Caco-2 (cell line): Measurements from ENCODE around the gene KNOP1. TPM values are rescaled to one million over a fixed set of nuclear protein-coding genes. Genes with fewer than 3 reads are reported as not detected.

ENCODE experiments used
- BruUV-seq: library from RNA; stranded (reverse); fragments of 400-500 nt; replicated peaks from 2 replicates; lab custom pipeline; 2021; lab: Mats Ljungman, UMichigan
- CTCF ChIA-PET: fragments of 300-600 bp; sonication (Branson Sonifier 250); formaldehyde crosslinking; loops from one replicate; lab custom pipeline; 2022; ENCODE audit warnings: antibody characterized with exemption; lab: Charles Lee
- POLR2A ChIA-PET: fragments of 300-600 bp; sonication (Branson Sonifier 250); formaldehyde crosslinking; loops from one replicate; lab custom pipeline; 2022; ENCODE audit warnings: antibody characterized with exemption; lab: Charles Lee
- DNase-seq, 2 experiments: peaks; one replicate each; pipeline versions ENCODE4 v3.0.0 to v3.0.0-alpha.2; 2020 to 2022
- H3K27me3 ChIP-seq: replicated peaks from 2 replicates; pipeline ENCODE4 v1.6.0; 2011; ENCODE audit warnings: low read length; ENCODE audit not compliant: control insufficient read depth, insufficient read depth
- H3K36me3 ChIP-seq: 2 replicates; pipeline ENCODE4 v1.5.1; 2011; ENCODE audit warnings: low read length; ENCODE audit not compliant: control insufficient read depth, insufficient read depth
- H3K4me1 ChIP-seq: fragments of 250-450 bp; sonication (Bioruptor Pico); 2 replicates; pipeline ENCODE4 v1.5.1; 2020; ENCODE audit warnings: mild to moderate bottlenecking
- H3K4me3 ChIP-seq: 2 replicates; pipeline ENCODE4 v1.5.1; 2011; ENCODE audit warnings: low read depth, mild to moderate bottlenecking, control low read depth, low read length
- H3K9me3 ChIP-seq: fragments of 250-450 bp; sonication (Bioruptor Pico); 2 replicates; pipeline ENCODE4 v1.5.1; 2020; ENCODE audit warnings: mild to moderate bottlenecking, moderate library complexity
- H3K27ac Mint-ChIP-seq: one replicate; pipeline ENCODE4 v1.8.0; 2022; ENCODE audit warnings: mixed read lengths; ENCODE audit not compliant: unreplicated experiment
- H3K27me3 Mint-ChIP-seq: one replicate; pipeline ENCODE4 v1.8.0; 2022; ENCODE audit warnings: mixed read lengths; ENCODE audit not compliant: insufficient read depth, unreplicated experiment
- H3K36me3 Mint-ChIP-seq: one replicate; pipeline ENCODE4 v1.8.0; 2022; ENCODE audit warnings: mild to moderate bottlenecking, mixed read lengths; ENCODE audit not compliant: insufficient read depth, unreplicated experiment
- H3K4me1 Mint-ChIP-seq: one replicate; pipeline ENCODE4 v1.8.0; 2022; ENCODE audit warnings: low read depth, mixed read lengths; ENCODE audit not compliant: unreplicated experiment
- H3K4me3 Mint-ChIP-seq: one replicate; pipeline ENCODE4 v1.8.0; 2022; ENCODE audit warnings: mild to moderate bottlenecking, moderate library complexity, mixed read lengths; ENCODE audit not compliant: unreplicated experiment
- H3K9me3 Mint-ChIP-seq: one replicate; pipeline ENCODE4 v1.8.0; 2022; ENCODE audit warnings: mixed read lengths; ENCODE audit not compliant: unreplicated experiment
- CTCF ChIP-seq, 2 experiments: fragments of 200-600 bp in 1 of 2; IDR thresholded peaks; 1 replicate in 1 of 2; 2 replicates in 1 of 2; pipeline versions ENCODE4 v1.5.1 to v1.8.0; 2011 to 2022; ENCODE audit warnings: antibody characterized with exemption in 1 of 2, control low read depth in 1 of 2, inconsistent platforms in 1 of 2, low read depth in 1 of 2, low read length in 1 of 2, mild to moderate bottlenecking in 1 of 2, moderate library complexity in 1 of 2; ENCODE audit not compliant: insufficient read depth in 1 of 2, severe bottlenecking in 1 of 2, unreplicated experiment in 1 of 2
- intact Hi-C: fragments of 100-400 bp; cut with micrococcal nuclease; formaldehyde crosslinking; loops from one replicate; pipeline ENCODE4 v1.10.0; 2022; ENCODE audit not compliant: unreplicated experiment
- total RNA-seq: library from RNA; stranded (reverse); gene quantifications from 2 replicates; pipeline ENCODE4 v1.2.3, GENCODE V29; 2022

Gene KNOP1
- total RNA-seq, 1 experiment from 2014 or later: 29.3 TPM

- CTCF ChIA-PET: no interaction called here
Observed at GRCh38 chr16:19766554-19766884, 48.5 kb upstream of the KNOP1 start.

DNA sequence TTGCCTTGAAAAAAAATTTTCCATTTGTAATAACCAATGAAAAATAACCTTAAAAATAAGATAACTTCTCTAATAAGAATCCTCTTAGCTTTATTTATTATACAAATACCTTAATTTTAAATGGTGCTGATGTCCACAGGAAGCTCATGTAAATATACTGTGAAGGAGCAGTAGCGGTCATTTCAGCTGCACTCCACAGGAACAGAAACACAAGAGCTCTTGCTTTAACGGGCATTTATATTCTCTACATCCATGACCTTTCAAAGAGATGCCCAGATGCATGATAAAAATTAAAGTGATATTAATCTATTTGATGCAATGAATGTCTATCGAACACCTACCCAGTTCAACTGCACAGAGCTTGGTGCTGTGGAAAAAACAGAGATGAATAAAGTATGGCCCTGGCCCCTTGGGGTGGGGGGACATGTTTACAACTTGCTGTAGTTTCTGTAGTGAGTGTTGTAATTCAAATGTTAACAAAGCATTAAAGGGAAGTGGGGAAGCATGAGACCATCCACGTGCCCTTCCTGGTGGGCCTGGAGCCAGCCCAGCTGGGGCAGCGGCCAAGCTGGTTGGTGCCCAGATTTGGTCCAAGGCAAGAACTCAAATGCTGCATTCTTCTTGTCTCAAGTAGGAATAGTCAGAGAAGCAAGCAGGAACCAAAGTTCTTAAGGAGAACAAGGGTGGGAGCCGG, 48.0 kb upstream of the KNOP1 start:
- peaks cover 16% of the 10 kb centered on the region for H3K9me3 Mint-ChIP-seq
- no peak for TF ChIP-seq CTCF (IDR thresholded peaks at IDR 0.05; ENCODE audit: insufficient read depth in 1 of 2, low read depth in 1 of 2, low read length in 1 of 2, severe bottlenecking in 1 of 2, unreplicated experiment in 1 of 2)
- ChIA-PET POLR2A (no interaction called here), CTCF (no interaction called here)
- no peaks in the 10 kb centered on the region for H3K27me3 ChIP-seq
- H3K9me3 ChIP-seq: no peaks in the 10 kb centered on the region
- no peaks in the 10 kb centered on the region for H3K4me1 Mint-ChIP-seq
- H3K4me3 ChIP-seq: no peak overlapping the region
- no peak for DNase-seq
- BruUV-seq: no TSS peak
- no peak overlapping the region for H3K27ac Mint-ChIP-seq
- H3K27me3 Mint-ChIP-seq: no peaks in the 10 kb centered on the region
- no peaks in the 10 kb centered on the region for H3K36me3 ChIP-seq
- no peaks in the 10 kb centered on the region for H3K36me3 Mint-ChIP-seq
- H3K4me3 Mint-ChIP-seq: no peak overlapping the region
- intact Hi-C loops: no loop called here
- no peaks in the 10 kb centered on the region for H3K4me1 ChIP-seq

More at GRCh38 chr16:19766554-19766884, 48.5 kb upstream of the KNOP1 start:
- H3K4me1 Mint-ChIP-seq: no peaks in the 10 kb centered on the region
- intact Hi-C loops: no loop called here
- no peaks in the 10 kb centered on the region for H3K36me3 ChIP-seq
- H3K27me3 Mint-ChIP-seq: no peaks in the 10 kb centered on the region
- no TSS peak for BruUV-seq
- H3K4me3 Mint-ChIP-seq: no peak overlapping the region
- H3K27ac Mint-ChIP-seq: no peak overlapping the region
- TF ChIP-seq CTCF (IDR thresholded peaks at IDR 0.05; ENCODE audit: insufficient read depth in 1 of 2, low read depth in 1 of 2, low read length in 1 of 2, severe bottlenecking in 1 of 2, unreplicated experiment in 1 of 2): no peak
- H3K9me3 Mint-ChIP-seq: peaks cover 16% of the 10 kb centered on the region
- no peaks in the 10 kb centered on the region for H3K9me3 ChIP-seq
- no peaks in the 10 kb centered on the region for H3K36me3 Mint-ChIP-seq
- H3K4me1 ChIP-seq: no peaks in the 10 kb centered on the region
- DNase-seq: no peak
- POLR2A ChIA-PET: no interaction called here
- H3K4me3 ChIP-seq: no peak overlapping the region
- no peaks in the 10 kb centered on the region for H3K27me3 ChIP-seq

GRCh38 chr16:19760356-19761060, 42.5 kb upstream of the KNOP1 start:
- Histone ChIP-seq H3K9me3 (no peaks in the 10 kb centered on the region), H3K36me3 (no peaks in the 10 kb centered on the region), H3K4me1 (no peaks in the 10 kb centered on the region; the same call in 1 of the 2 replicates), H3K27me3 (no peaks in the 10 kb centered on the region), H3K4me3 (no peak overlapping the region)
- CTCF ChIA-PET: no interaction called here
- H3K27ac Mint-ChIP-seq: no peak overlapping the region
- no peaks in the 10 kb centered on the region for H3K27me3 Mint-ChIP-seq
- BruUV-seq: no TSS peak
- intact Hi-C loops: no loop called here
- H3K4me1 Mint-ChIP-seq: peaks cover 2% of the 10 kb centered on the region
- no peaks in the 10 kb centered on the region for H3K9me3 Mint-ChIP-seq
- DNase-seq: no peak
- POLR2A ChIA-PET: no interaction called here
- H3K4me3 Mint-ChIP-seq: no peak overlapping the region
- H3K36me3 Mint-ChIP-seq: no peaks in the 10 kb centered on the region
- no peak for TF ChIP-seq CTCF (IDR thresholded peaks at IDR 0.05; ENCODE audit: insufficient read depth in 1 of 2, low read depth in 1 of 2, low read length in 1 of 2, severe bottlenecking in 1 of 2, unreplicated experiment in 1 of 2)
